GM18858 (cell line): ENCODE results near the gene SMYD3.
"Not testable (repeated sequence)": the region's sequence is repeated elsewhere in the genome, so short reads cannot be mapped to it uniquely, and the experiment has no call there.

ENCODE experiments used
- ATAC-seq: cut with Tn5 transposase; IDR thresholded peaks from one replicate; pipeline ENCODE4 v1.9.1; 2021; ENCODE audit not compliant: unreplicated experiment

The SMYD3 gene

DNA sequence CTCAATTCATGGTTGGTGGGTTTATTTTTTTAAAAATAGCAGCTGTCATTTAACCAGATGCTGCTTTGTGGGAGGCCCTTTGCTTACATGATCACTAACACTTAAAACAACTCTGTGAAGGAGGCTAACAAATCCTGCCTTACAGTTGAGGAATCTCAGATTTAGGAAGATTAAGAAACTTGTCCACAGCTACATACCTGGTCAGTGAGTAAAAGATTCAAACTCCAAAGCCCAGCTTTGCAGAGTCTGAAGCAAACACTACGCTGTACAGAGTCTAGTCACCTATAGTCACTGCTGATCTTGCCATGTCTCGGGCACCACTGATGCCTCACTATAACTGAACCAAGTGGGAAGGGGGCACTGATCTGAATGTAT, 535.4 kb downstream of the SMYD3 start:
- ATAC-seq, result no peak

DNA sequence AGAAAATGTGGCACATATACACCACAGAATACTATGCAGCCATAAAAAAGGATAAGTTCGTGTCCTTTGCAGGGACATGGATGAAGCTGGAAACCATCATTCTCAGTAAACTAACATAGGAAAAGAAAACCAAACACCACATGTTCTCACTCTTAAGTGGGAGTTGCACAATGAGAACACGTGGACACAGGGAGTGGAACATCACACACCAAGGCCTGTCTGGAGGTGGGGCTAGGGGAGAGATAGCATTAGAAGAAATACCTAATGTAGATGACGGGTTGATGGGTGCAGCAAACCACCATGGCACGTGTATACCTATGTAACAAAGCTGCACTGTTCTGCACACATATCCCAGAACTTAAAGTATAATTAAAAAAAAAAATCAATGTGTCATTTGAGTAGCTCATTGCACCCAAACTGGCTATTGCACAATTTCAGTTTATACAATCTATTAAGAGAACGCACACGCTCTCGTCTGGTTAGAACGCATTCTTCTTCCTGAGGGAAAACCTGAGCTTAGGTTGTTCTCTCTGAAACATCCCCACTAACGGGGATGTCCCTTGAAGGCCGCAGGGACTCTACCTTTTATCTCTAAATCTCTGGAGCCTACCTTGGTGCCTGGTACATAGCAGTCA, 535.9 kb downstream of the SMYD3 start:
- not testable (repeated sequence) for ATAC-seq

DNA sequence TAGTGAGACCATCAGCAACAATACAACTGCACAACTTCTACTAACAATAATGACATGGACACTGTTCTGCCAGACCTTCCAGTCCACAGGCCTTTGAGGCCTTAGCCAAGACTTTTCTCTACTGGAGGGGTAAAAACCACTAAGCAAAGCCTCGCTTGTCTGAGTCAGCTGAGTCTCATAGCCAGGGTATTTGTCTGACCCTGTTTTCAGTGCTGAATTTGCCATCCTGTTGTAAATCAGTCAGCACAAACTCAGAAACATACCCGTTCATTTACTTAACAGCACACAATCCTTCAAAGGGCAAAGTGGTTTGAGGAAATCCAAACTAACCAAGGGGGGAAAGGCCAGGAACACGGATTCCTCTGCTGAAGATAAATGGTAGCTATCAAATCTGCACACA, 537.8 kb downstream of the SMYD3 start:
- ATAC-seq, result no peak

DNA sequence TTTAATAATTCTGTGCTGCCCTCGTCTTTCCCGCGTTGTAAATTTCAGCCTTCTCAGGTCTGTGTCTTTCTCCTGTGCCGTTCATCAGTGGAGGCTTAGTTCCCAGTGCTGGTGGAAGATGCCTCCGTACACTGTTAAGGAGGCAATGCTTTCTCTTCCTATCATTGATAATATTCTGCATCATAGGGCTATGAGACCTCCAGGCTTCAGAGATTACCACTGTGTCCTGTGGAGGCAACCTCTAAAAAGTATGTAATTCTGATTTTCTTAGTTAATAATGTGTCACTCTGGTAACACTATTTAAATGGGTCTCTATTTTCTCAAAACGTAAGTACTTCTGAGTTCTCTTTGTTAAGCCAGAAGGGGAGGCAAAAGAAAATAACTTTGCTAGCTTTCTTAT, 538.3 kb downstream of the SMYD3 start:
- ATAC-seq, result no peak

DNA sequence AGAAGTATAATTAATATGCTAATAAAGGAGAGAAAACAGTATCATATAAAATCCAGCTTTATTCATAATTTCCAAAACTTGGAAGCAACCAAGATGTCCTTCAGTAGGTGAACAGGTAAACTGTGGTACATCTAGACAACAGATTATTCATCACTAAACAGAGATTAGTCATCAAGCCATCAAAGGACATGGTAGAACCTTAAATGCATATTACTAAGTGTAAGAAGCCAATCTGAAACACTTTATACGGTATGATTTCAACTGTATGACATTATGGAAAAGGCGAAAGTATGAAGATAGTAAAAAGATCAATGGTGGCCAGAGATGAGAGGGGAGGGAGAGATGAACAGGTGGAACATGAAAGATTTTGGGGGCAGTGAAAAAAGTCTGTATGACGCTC, 541.7 kb downstream of the SMYD3 start:
- ATAC-seq, result no peak

DNA sequence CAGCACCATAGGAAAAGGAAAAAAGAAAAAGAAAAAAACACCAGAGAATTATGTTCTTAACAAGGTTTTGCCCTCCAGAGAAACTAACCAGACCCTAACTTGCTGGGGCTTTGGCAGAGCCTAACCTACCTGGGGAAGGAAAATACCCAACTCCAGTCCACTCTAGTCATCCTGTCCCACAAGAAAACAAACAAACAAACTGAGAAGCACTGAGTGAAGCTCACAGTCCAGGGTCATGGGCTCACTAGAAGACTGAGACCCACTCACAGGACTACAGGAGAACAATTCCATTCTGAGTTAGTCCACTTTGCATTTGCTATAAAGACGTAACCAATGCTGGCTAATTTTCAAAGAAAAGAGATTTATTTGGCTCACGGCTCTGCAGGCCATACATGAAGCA, 543.4 kb downstream of the SMYD3 start:
- ATAC-seq, result no peak

DNA sequence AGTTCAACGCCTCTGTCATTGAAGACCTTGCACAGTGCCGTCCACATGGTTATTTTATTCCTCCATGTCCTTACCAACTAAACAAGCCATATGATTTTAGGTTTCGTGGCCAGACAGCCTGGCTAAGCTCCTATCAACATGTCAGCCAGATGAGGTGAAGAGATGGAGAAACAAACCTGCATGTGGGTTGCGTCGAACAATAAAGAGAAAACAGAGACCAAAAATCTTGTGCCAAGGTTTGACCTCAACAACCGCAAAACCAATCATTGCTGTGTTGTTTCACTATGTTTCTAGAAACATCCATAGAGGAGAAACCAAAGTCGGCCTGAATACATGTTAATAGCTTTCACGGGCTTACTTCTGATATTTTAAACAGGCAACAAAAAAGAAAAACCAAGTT, 544.6 kb downstream of the SMYD3 start:
- ATAC-seq, result no peak

DNA sequence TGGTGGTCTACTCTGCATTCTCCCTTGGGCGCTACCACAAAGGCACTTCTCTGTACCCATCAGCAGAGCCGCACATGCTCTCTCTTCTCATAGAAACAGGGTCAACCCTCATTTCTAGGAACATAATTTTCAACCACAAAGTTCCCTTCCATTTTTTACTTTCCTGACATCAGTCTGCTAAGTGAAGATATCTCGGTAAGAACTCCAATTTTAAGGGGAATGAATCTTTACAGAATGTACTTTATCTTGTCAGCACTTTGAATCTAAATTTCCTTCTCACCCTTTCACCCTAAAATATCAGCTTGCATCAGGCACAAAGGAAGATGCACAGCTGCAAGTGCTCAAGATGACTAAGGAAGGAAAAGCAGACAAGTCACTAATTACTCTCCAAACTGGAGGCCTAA, 545.9 kb downstream of the SMYD3 start:
- no peak for ATAC-seq

DNA sequence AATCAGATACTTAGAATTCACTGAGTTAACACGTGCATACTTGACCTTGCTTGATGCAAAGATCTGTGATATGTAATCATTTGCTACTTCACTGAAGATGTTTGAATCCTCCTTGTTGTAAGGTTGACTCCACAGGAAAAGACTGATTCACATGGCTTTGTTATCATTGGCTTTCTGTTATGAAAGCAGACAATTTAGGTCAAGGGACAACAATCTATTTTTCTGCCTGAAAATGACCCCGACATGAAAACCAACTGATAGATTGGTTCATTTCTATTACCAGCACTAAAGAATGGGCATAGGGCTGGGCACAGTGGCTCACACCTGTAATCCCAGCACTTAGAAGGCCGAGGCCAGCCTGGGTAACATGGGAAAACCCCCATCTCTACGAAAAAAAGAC, 546.9 kb downstream of the SMYD3 start:
- no peak for ATAC-seq

DNA sequence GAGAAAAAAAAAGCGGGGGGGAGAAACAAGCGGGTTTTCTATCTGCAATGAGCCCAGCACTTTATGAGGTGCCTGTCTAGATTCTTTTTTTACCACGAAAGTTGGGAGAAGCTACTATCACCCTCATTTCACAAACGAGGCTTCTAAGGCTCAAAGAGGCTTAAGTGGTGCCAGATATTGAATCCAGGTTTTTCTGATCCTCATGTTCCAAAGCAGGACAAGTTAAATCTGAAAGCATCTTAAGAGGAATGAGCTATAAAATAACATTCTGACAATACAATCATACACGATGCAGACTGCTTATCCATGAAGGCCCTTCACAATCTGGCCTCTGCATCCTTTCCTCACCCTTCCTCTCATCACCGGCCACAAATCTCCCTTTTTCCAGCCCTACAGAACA, 549.1 kb downstream of the SMYD3 start:
- no peak for ATAC-seq

DNA sequence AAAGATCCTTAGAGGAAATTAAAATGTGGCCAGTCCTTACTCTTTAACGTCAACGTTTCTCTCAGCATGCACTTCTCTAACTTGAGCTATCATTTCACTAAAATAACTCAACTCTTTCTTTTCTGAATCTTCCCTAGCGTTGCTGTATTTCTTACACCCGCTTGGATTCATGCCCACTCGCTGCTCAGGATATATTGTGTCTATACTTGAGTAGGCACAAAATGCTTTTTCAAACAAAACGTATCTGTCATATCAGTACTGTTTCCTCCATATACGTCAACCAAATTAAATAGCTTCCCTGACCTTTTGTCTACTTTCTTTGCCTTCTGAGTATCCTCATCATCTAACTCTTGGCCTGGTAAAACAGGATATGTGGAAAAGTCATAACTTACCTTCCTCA, 549.7 kb downstream of the SMYD3 start:
- ATAC-seq, result no peak

DNA sequence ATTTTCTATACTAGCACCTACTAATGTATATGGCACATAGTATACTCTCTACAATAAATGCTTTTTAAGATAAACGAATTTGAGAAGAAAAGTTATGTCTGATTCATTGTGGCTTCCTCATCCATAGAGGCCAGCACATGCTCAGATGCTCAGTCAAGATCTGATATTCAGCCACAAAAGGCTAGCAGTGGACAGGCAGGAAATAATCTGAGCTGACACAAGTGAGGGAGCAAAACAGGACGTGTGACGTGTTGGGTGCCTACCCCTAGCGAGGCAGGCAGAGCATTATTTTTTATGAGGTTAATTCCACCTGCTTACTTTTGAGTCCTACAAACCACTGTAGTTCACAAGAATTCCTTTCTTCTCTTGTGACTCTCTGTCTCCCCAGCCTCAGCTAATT, 550.9 kb downstream of the SMYD3 start:
- ATAC-seq, result no peak

DNA sequence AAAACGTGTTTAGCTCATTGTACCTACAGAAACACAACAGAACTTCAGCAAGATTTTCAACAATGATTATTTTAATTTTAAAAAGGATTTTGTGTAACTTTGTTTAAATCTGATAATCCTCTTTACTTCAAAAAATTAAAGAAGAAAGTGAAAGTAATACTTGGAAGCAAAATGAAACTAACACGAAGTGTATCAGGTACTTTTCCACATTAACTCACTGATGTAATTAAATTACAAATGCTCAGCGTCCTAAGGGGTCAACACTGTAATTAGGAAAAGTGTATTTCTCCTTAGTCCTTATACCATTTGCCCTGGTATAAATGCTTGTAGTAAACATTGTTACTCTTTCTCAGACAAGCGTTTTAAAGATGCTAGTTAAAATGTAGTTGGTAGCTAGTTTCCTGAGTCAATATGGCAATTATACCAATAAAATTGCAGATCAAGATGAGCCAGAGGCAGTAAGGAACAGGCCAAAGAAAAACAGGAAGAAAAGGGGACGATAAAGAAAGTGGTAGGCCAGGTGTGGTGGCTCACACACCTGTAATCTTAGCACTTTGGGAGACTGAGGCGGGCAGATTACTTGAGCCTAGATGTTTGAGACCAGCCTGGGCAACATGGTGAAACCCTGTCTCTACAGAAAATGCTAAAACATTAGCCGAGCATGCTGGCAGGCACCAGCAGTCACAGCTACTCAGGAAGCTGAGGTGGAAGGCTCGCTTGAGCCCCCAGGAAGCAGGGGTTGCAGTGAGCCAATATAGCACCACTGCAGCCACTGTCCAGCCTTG, 553.0 kb downstream of the SMYD3 start:
- ATAC-seq, result peak; percentile 38

DNA sequence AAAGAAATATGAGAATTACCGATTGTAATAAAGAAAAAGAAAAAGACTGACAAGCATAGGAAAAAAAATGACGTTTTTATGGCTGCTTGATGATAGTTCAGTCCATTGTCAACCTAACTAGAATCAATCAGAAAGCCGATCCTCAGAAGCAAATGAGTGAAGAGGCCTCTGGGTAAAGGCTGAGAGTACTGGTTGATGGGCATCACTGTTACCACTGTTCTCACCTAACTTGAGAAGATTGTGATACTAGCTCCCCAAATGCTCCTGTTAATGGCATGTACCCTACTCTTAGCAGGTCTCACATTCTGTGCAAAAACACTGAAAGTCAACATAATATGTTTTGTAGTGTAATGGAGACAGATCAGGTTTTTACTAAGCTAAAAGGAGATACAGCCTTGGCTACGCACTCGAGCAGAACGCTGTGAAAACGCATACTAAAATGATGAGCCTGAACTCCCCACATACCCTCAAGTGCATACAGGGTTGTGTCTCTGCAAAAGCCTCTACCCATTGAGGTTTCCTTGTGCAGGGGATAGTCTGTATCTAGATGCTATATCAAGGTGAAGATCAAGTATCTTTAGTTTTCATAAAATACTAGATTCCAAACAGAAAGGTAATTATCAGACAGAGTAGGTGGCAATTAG, 554.6 kb downstream of the SMYD3 start:
- no peak for ATAC-seq

DNA sequence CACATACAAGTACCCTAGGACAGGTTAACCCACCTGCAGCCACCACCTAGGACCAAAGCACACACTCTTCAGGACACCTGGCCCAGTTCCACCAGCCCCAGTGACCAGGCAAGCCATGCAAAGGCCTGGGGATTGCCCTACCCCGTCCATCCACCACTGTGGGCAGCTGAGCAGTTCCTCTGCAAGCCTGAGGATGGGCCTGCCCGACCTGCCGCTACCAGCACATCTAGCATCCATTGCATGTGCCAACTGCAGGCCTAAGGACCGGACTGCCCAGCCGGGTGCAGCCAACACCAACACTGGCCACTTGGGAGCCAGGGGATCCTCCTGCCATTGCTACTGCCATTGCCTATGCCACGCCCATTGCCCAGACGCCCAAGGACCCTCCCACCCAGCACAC, 558.3 kb downstream of the SMYD3 start:
- ATAC-seq, result no peak

DNA sequence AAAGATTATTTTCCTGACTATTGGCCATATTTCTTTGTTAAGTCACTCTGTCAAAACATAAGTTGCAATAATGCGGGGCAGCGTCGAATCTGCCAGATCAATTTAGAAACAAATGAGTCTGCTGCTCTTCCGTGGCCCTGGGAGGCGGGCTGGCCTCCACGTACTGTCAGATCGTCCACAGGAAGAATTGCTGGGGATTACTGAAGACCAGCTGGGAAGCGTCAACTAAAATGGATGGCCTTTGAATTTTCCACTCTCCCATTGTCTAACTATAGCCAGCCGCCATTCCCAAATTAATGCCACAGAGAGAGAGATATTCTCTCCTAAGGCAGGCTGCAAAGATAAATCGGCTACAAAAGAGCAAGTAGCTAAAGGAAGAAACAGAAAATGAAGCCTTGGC, 560.2 kb downstream of the SMYD3 start:
- ATAC-seq, result no peak

DNA sequence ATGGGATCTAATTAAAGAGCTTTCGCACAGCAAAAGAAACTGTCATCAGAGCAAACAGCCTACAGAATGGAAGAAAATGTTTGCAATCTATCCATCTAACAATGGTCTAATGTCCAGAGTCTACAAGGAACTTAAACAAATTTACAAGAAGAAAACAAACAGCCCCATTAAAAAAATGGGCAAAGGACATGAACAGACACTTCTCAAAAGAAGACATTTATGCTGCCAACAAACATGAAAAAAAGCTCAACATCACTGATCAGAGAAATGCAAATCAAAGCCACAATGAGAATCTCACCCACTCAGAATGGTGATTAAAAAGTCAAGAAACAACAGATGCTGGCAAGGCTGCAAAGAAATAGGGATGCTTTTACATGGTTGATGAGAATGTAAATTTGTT, 561.9 kb downstream of the SMYD3 start:
- not testable (repeated sequence) for ATAC-seq

DNA sequence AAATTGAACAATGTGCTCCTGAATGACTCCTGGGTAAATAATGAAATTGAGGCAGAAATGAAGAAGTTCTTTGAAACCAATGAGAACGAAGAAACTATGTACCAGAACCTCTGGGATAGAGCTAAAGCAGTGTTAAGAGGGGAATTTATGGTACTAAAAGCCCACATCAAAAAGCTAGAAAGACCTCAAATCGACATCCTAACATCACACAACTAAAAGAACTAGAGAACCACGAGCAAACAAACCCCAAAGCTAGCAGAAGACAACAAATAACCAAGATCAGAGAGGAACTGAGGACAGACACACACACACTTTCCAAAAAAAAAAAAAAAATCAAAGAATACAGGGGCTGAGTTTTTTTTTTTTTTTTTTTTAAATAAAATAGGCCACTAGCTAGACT, 564.2 kb downstream of the SMYD3 start:
- no peak for ATAC-seq

DNA sequence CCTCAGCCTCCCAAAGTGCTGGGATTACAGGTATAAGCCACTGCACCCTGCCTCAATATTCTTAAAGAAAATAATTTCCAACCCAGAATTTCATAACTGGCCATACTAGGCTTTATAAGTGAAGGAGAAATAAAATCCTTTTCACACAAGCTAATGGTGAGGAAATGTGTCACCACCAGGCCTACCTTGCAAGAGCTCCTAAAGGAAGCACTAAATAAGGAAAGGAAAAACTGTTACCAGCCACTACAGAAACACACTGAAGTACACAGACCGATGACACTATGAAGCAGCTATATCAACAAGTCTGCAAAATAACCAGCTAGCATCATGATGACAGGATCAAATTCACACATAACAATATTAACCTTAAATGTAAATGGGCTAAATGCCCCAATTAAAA, 565.3 kb downstream of the SMYD3 start:
- ATAC-seq, result not testable (repeated sequence)

DNA sequence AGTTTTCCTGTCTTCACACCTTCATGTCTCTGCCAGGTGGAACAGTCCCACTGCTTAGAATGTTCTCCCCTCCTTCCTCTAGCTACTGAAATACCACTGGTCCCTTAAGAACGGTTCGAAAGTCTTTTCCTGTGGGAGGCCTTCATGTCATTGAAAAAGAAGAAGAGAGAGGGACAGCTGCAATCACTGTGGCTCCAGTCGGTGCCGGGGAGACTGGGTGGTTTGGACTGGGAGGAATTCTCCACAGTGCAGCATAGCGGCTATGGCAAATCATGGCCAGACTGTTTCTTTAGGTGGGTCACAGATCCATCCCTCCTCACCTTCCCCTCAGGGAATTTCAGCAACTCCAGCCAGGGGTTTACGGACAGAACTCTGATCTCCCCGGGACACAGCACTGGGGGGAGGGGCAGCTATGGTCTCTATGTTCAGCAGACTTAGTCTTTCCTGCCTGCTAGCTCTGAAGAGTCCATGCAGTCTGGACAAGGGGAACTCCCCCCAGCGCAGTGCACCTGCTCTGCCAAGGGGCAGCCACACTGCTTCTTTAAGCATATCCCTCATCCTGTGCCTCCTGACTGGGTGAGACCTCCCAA, 567.2 kb downstream of the SMYD3 start:
- no peak for ATAC-seq

DNA sequence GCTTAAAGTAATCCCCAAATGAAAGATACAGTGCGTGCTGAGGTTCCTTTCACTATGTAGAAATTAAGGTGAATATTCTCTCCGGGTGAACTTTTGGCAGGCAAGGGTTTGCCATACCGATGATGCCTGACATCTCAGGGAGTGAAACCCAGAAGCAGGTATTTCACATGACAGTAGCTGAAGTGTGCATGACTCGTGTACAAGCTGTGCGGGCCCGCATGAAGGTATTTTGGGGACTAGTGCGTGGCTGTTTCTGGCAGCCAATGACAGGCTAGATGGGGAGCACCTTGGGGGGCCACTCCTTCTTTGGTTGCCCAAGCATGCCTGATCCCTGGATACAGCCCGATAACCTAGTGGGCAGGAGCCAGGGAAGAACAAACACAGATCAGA, 569.0 kb downstream of the SMYD3 start:
- ATAC-seq, result no peak
